GM18861 (cell line): ENCODE results near the gene COX7B.
"Not testable (repeated sequence)": the region's sequence is repeated elsewhere in the genome, so short reads cannot be mapped to it uniquely, and the experiment has no call there.

Experiments
- ATAC-seq: cut with Tn5 transposase; IDR thresholded peaks from one replicate; pipeline ENCODE4 v1.9.1; 2021; ENCODE audit not compliant: unreplicated experiment

Gene COX7B, protein sequence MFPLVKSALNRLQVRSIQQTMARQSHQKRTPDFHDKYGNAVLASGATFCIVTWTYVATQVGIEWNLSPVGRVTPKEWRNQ

DNA sequence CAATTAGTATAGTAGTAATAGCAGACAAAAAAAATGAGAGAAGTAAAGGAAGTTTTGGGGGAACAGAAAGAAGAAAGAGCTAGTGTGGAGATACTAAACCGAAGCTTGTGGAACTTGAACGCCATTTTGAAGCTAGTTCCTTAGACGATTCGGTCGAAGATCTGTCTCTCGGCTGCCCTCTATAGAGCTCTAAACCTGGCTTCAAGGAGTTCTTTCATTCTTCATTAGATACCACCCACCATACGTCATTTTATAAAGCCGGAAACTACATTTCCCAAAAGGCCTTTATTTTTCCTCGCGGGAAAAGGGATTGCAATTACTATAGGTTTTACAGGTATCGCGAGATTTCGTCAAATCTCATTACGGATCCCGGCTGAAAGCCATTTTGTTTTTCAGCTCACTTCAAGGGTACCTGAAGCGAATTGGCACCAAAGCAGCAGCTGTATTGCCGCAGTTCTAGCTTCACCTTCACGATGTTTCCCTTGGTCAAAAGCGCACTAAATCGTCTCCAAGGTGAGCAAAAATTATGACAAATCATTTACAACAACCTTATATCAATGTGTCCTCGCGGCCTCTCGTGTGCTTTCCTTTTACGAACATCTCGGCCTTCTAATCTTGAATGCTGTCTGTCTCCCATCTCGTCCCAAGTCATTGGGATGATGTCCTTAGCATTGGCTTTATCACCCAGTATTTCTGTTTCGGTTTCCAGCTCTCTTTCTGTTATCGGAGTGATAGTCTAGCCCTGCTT lies at the start of gene COX7B:
COX7B (plus strand) TSS at position 388 of the 748 bp plus-strand sequence; CDS start at position 474, 86 bp downstream.
- ATAC-seq = peak; percentile 70

DNA sequence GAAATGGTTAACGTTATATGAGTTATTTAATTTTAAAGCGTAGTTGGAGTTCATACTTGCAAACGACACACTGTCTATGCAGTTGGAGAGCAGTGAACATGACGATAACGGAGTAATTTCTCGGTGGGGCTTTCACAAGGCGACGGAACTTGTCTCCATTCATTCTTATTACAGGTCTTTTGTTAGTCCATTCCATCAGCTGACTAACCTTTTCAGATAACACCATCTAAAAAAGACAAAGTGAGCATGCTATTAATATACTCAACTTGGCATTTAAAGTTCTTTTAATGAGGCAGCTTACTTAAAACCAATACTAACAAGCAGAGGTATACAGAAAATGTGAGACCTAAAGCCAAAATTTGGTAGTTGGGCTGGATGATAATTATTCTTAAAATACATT lies 23.9 kb upstream of the COX7B start:
- no peak for ATAC-seq

DNA sequence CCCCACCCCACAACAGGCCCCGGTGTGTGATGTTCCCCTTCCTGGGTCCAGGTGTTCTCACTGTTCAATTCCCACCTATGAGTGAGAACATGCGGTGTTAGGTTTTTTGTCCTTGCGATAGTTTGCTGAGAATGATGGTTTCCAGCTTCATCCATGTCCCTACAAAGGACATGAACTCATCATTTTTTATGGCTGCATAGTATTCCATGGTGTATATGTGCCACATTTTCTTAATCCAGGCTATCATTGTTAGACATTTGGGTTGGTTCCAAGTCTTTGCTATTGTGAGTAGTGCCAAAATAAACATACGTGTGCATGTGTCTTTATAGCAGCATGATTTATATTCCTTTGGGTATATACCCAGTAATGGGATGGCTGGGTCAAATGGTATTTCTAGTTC lies 17.9 kb upstream of the COX7B start:
- ATAC-seq = not testable (repeated sequence)

DNA sequence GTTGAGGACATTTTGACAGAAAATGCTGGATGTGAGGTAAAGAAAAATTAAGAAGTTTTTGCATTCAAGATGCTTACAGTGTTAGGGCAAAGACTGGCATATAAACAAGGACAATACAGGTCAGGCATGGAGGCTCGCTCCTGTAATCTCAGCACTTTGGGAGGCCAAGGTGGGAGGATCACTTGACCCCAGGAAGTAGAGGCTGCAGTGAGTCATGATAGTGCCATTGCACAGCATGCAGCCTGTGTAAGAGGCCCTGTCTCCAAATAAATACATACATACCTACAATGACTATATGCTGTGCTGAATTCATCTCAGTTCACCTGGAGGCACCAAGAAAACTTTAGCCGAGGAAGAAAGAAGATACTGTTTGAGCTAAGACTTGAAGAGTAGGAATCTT lies 6.4 kb upstream of the COX7B start:
- ATAC-seq = no peak

DNA sequence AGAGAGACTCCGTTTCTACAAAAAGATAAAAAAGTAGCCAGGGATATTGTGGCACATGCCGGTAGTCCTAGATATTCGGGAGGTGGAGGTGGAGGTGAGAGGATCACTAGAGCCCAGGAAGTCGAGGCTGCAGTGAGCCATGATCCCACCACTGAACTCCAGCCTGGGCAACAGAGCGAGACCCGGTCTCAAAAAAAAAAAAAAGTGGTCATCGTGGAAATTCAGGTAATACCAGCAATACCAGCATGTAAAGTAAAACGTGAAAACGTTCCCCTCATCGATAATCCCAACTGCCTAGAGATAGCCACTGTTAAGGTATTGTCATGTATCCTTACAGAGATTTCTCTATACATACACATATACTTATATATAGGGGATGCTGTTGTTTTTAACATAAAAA lies 5.6 kb upstream of the COX7B start:
- no peak for ATAC-seq

DNA sequence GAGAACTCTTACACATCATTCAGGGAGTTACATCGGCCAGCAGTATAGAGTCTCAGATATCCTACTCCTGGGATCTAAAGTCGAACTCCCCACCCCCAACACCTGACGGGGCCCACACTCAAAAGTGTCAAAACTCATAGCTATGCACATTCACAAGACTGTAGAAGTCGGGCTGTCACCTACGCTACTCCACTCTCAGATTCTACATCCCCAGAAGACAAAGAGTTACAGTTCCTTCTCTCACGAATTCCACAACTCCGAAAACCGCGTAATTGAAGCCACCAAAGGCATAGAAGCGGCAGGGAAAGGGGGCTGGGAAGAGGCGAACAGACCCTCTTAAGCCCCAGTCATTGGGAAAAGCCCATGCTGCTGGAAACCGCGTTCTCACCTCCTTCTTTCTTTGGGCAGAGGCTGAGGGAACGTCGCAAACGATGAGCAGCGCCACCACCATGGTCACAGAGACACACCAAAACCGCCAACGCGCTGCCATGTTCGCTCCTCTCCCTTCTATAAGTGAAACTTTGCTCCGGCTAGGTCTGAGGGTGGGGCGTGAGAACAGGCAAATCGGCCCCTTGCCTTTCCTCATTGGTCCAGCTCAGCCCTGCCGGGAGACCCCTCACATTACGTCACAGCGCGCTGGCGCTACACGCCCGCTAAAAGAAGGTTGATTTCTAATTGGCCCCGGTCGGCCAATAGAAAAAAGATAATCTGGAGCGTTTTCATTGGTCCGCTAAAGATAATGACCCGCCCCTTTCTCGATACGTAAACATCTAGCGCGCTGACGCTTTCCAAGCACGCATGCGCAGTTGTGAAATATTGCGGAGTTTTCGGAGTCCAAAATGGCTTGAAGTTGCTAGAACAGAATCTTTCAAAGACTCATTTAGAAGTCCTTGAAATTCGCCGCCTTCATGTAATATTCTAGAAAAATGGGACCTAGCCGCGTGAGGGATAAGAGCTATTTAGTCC lies 4.1 kb upstream of the COX7B start, which contains the start of gene MAGT1:
MAGT1 (minus strand) TSS at position 515 of the 966 bp plus-strand sequence; CDS start at position 490, 25 bp downstream.
- peak; percentile 88 for ATAC-seq

DNA sequence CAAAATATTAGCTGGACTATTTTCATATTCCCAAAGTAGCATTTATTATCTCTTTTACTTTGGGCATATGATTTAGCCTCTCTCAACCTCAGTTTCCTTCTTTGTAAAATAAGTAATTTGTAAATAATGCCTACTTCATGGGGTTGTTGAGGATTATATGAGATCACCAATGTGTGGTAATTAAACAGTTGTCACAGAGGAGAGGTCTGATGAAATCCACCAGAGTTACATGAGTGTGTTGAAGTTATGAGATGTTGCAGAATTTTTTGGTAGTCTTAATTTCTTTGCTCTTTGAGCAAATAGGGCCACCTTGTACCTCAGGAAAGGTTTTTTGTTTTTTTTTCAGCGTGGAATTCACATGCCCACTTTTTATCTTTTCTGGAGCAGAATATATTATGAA lies 1.4 kb downstream of the COX7B start:
- ATAC-seq = no peak

DNA sequence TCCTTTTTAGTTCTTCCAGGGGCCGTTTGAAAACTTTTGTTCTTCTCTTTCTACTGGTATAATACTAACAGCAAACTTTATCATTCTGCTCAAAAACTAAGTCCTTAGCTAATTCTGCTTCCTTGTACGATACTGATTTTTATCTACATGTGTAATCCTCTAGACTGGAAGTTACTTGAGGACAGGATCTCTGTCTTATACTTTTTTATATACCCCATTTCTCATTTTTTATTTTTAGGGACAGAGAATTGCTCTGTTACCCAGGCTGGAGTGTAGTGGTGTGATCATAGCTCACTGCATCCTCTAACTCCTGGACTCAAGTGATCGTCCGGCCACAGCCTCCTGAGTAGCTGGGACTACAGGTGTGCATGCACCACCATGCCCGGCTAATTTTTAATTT lies 2.2 kb downstream of the COX7B start:
- no peak for ATAC-seq

DNA sequence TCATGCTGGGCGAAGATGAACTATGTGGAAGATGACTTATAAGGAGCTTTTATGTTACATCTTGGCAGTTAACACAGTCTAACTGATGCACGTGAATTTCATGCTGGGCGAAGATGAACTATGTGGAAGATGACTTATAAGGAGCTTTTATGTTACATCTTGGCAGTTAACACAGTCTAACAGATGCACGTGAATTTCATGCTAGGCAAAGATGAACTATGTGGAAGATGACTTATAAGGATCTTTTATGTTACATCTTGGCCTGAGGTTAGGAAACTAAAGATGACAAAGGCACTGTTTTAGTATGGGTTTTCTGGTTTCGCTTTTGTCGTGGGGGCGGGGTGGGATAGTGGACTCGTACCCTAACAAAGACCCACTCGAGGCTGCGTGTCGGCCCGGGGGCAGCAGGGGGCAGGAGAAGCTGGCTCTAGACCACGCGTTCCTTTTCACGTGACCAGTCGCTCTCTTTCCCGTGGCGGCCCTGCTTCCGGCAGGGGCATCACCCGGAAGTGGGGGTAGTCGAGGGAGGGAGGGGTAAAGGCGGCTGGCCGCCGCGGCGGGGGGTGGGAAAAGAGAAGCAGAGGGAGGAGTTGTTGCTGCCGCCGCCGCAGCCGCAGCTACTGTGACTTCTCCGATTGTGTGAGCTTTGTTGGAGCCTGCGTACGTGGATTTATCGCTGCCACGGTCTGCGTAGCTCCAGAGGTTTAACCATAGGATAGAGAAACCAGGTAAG lies 11.0 kb downstream of the COX7B start, which contains the start of gene ATP7A:
ATP7A (plus strand) TSS at position 586 of the 733 bp plus-strand sequence. CDS start 60,949 bp downstream, outside the sequence.
- peak; percentile 83 for ATAC-seq

DNA sequence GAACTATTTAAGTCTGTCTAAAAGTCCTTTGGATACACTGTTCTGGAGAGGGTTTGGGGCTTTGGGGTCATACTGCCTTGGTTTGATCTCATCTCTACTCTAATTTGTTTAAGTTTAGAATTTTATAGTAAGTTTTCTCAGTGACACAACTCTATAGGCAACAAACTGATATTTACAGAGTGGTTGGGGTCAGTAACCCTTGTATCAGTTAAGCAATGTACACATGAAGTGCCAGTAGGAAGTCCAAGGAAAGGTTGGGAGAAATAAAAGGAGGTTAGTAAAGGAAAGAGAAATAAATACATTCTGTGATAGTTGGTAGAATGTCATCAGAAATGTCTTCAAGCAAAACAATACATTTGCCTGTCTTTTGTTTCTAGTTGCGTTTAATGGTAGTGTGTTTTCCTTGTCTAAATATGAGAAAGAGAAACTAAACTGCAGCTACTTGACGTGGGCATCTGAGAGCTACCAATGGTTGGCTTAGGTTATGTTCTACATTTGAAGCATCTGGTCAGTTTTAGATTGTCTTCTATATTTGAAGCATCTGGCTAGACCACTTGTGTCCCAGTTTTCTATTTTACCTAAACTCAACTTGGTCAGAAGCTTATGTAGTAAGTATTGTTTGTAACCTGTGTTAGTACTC lies 18.1 kb downstream of the COX7B start:
- ATAC-seq = peak; percentile 53

DNA sequence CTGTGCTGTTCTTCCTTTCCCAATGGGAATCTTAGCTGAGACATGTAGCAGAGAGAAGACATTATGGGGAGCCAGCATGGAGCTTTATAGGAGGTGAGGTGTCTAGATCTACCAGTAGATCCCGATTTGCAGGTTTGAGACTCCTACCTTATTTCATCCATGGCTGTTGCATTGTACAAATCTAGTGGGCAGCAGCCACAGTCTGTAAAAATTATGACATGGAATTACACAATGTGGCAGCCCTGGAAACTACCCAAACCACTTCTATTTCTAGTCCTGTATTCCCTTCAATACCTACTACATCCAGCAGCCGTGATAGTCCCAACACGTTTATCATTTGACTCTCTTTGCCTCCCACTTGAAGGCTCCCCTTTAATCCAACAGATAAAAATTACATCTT lies 19.3 kb downstream of the COX7B start:
- no peak for ATAC-seq

DNA sequence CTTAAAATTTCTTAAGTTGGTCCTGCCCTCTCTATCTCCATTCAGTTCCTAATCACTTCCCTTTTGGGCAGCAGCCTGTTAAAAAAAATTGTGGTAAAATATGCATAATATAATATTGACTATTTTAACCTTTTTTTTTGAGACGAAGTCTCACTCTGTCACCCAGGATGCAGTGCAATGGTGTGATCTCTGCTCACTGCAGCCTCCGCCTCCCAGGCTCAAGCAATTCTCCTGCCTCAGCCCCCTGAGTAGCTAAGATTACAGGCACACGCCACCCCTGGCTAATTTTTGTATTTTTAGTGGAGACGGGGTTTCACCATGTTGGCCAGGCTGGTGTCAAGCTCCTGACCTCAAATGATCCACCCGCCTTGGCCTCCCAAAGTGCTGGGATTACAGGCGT lies 20.1 kb downstream of the COX7B start:
- ATAC-seq = not testable (repeated sequence)

DNA sequence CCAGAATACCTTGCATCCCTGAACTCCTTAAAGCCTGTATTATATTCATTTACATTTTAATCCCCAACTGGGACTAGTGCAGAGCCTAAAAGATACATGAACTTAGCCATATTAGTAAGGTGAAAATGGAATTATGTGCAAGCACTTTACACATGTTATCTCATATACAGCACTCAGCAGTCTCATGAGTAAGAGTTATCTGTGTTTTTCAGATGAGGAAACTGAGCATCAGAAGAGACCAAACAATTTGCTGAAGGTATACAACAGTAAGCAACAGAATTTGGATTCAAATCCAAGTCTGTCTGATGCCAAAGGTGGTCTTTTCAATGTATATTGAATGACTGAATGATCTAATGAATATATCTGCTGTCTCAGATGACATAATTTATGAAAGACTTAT lies 23.5 kb downstream of the COX7B start:
- ATAC-seq = no peak

DNA sequence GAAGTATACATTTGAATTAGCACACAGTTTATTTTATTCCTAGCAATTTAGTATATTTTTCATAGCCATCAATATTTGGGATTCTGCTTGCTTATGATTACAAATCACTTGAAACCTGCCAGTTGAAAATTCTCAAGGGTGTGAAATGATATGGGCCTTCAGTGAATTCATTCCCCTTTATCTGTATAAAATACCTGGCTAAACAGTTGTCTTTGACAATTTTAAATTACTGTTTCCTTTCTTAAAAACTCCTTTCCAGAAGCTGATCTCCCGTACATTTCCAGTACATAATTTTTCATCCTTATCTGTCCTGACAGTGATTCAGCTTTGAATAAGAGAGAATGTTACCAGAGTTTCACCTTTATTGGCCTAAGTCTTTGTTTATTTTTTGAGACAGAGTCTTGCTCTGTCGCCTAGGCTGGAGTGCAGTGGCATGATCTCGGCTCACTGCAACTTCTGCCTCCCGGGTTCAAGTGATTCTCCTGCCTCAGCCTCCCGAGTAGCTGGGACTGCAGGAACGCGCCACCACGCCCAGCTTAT lies 25.1 kb downstream of the COX7B start:
- no peak for ATAC-seq

DNA sequence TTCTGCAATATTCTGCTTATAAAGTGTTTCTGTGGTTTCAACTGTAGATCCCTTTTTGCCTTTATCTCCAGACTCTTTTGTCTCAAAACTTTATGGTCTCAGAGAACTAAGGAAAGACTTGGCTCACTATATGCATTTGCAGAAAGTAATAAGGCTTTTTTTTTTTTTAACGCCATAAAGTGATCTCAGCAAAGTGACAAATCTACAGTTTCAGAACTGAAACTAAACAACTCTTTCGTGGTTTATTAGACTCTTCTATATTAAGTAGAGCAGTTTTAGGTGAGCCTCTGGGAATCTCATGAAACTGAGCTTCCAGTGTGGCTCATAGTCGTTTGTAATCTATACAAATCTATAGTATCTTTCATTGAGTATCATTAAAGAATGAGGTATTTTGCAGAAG lies 26.5 kb downstream of the COX7B start:
- no peak for ATAC-seq

DNA sequence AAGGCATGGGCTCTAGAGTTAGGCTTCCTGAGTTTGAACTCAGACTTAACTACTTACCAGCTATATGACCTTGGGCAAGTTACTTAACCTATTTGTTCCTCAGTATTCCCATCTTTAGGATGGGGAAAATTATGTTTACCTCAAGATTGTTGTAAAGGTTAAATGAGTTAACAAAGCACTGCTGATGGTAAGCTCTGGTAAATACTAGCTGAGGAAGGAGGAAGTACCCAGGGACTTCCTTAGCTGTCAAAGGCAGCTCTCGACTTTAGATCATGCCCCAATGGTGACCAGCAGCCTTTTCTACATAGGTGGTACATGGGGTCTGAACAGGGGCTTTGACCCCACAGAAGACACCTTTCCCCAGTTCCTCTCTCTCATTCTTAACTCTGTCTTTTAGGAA lies 31.3 kb downstream of the COX7B start:
- no peak for ATAC-seq

DNA sequence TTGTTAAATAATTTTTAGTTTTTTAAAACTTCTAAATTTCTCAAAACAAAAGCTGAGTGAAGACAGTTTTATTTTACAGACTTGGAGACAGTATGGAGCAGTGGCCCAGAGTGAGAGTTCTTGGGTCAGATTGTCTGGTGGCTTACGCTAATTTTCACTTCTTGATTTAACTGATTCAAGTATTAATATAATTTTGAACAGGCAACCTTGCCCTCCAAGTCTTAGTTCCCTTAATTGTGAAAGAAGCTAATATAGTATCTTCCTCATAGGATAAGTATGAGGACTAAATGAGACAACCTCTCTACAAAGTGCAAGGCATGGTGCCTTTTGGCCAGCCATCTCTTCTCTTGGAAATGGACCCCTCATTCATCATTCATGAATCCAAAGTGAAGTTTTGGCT lies 36.6 kb downstream of the COX7B start:
- no peak for ATAC-seq

DNA sequence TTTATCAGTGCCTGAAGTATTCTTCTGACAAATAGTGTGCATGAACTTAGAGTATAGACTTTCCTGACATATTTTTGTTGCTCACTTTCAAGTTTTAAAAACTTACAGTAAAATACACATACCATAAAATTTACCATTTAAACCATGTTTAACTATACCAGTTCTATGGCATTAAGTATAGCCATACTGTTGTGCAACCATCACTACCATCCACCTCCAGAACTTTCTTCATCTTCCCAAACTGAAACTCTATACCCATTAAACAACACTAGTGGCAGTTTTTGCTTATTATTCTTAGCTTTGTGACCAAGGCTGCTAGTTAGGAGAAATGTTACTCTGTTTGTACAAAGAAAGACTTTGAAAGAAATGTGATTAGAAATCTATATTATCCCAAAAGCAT lies 37.0 kb downstream of the COX7B start:
- no peak for ATAC-seq

DNA sequence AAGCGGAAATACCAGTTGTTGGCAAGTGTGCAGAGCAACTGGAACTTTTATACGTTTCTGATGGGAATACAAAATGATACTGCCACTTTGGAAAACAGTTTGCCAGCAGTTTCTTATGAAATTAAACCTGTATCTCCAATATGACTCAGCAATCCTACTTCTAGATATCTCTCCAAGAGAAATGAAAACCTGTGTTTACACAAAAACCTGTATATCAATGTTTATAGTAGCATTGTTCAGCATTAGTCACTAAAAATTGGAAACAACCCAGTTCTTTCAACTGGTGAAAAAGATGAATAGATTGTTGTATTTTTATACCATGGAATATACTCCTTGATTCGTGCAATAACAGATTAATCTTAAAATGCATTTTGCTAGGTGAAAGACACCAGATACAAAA lies 38.0 kb downstream of the COX7B start:
- no peak for ATAC-seq

DNA sequence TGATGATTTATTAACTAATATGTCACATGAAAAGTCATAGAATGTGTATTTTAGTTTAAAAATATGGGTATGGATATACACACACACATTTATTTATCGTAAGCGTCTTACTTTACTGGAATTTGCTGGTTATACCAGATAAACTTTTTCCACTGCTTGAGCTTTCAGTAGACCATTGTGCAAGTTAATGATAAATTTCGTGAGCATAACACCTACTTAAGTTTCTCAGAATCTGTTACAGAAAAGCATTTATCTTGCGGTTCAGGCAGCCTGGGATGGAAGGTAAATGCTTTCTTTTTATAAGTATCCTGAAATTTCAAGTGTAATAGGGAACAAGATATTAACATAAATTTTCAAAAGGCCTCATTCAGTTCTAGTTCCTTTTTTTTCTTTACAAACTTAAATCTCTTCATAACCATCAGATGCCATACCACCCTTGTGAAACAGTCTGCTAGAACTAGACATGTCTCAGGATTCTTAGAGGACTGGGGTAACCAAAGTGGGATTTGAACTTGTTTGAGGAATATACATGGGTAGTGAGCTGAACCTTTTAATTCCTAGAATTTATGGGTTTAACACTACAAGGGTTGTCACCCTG lies 38.9 kb downstream of the COX7B start:
- ATAC-seq = no peak
